HFFc6 (cell line): Measurements from ENCODE around the gene FRMD4A. TPM values are rescaled to one million over a fixed set of nuclear protein-coding genes. Genes with fewer than 3 reads are reported as not detected.

Experiments used
- DNase-seq: peaks from one replicate; pipeline ENCODE4 v3.0.0-alpha.2; 2018
- H3K27ac Mint-ChIP-seq: 2 replicates; pipeline ENCODE4 v1.8.0; 2020; ENCODE audit warnings: mild to moderate bottlenecking, mixed read lengths
- H3K27me3 Mint-ChIP-seq: 2 replicates; pipeline ENCODE4 v1.8.0; 2021; ENCODE audit warnings: mild to moderate bottlenecking, moderate library complexity, mixed read lengths; ENCODE audit not compliant: insufficient read depth
- H3K36me3 Mint-ChIP-seq: 2 replicates; pipeline ENCODE4 v1.8.0; 2021; ENCODE audit warnings: low read depth, mixed read lengths
- H3K4me1 Mint-ChIP-seq: 2 replicates; pipeline ENCODE4 v1.8.0; 2020; ENCODE audit warnings: low read depth, mixed read lengths
- H3K4me3 Mint-ChIP-seq: 2 replicates; pipeline ENCODE4 v1.8.0; 2020; ENCODE audit warnings: mild to moderate bottlenecking, moderate library complexity, mixed read lengths
- H3K9me3 Mint-ChIP-seq: 2 replicates; pipeline ENCODE4 v1.8.0; 2020; ENCODE audit warnings: mild to moderate bottlenecking, mixed read lengths
- CTCF ChIP-seq: fragments of 200-600 bp; sonication (generic); IDR thresholded peaks from 2 replicates; pipeline ENCODE4 v1.5.0; 2021; ENCODE audit warnings: antibody characterized with exemption, mild to moderate bottlenecking
- total RNA-seq, 6 experiments: library from RNA; stranded (reverse); fragmentation: NEBNext Ultra II Directional; extraction: Animal tissue kit (Norgen Biotek cat#: 25700); gene quantifications; 2 replicates in 1 of 6; 3 replicates in 5 of 6; pipeline ENCODE4 v1.2.3, GENCODE V29; 2021

FRMD4A gene
- total RNA-seq, 6 experiments from 2014 or later, result 76.7 to 117 (median 92.3) TPM

GRCh38 chr10:13706175-13706574, 624.5 kb downstream of the FRMD4A start:
- H3K4me3 Mint-ChIP-seq, result peak overlapping the region; percentile 94
- H3K27ac Mint-ChIP-seq, result peak overlapping the region; percentile 79
- no peak for TF ChIP-seq CTCF
- H3K4me1 Mint-ChIP-seq, result peaks cover 100% of the 10 kb centered on the region
- no peak for DNase-seq
- H3K27me3 Mint-ChIP-seq, result peaks cover 2% of the 10 kb centered on the region
- peaks cover 6% of the 10 kb centered on the region; the same call in 1 of the 2 replicates for H3K9me3 Mint-ChIP-seq
- H3K36me3 Mint-ChIP-seq, result peaks cover 67% of the 10 kb centered on the region

- peak overlapping the region; percentile 2 for H3K27ac Mint-ChIP-seq
- TF ChIP-seq CTCF, result no peak
- peaks cover 2% of the 10 kb centered on the region for H3K27me3 Mint-ChIP-seq
- DNase-seq, result no peak
- H3K4me3 Mint-ChIP-seq, result peak overlapping the region; percentile 94
- peaks cover 6% of the 10 kb centered on the region; the same call in 1 of the 2 replicates for H3K9me3 Mint-ChIP-seq
- peaks cover 69% of the 10 kb centered on the region for H3K36me3 Mint-ChIP-seq
- H3K4me1 Mint-ChIP-seq, result peaks cover 96% of the 10 kb centered on the region
Observed at GRCh38 chr10:13705526-13706174, 625.1 kb downstream of the FRMD4A start.

- no peak for DNase-seq
- Mint-ChIP-seq H3K27ac (no peak overlapping the region), H3K4me3 (peak overlapping the region; percentile 94), H3K4me1 (peaks cover 89% of the 10 kb centered on the region), H3K9me3 (peaks cover 6% of the 10 kb centered on the region; the same call in 1 of the 2 replicates), H3K27me3 (peaks cover 2% of the 10 kb centered on the region), H3K36me3 (peaks cover 67% of the 10 kb centered on the region)
- no peak for TF ChIP-seq CTCF
Observed at GRCh38 chr10:13704964-13705363, 625.8 kb downstream of the FRMD4A start.

- Mint-ChIP-seq H3K36me3 (peaks cover 75% of the 10 kb centered on the region), H3K4me3 (peak overlapping the region; percentile 94), H3K9me3 (peaks cover 6% of the 10 kb centered on the region; the same call in 1 of the 2 replicates), H3K27me3 (peaks cover 2% of the 10 kb centered on the region), H3K27ac (peak overlapping the region; percentile 61), H3K4me1 (peaks cover 86% of the 10 kb centered on the region)
- no peak for TF ChIP-seq CTCF
- DNase-seq, result no peak
Observed at GRCh38 chr10:13703997-13704536, 626.7 kb downstream of the FRMD4A start.

GRCh38 chr10:13703101-13703818, 627.5 kb downstream of the FRMD4A start:
- H3K27ac Mint-ChIP-seq, result peak overlapping the region; percentile 44; the same call in 1 of the 2 replicates
- H3K4me3 Mint-ChIP-seq, result peak overlapping the region; percentile 94
- TF ChIP-seq CTCF, result no peak
- peaks cover 75% of the 10 kb centered on the region for H3K36me3 Mint-ChIP-seq
- peaks cover 2% of the 10 kb centered on the region for H3K27me3 Mint-ChIP-seq
- peaks cover 81% of the 10 kb centered on the region for H3K4me1 Mint-ChIP-seq
- H3K9me3 Mint-ChIP-seq, result peaks cover 6% of the 10 kb centered on the region; the same call in 1 of the 2 replicates
- DNase-seq, result no peak
